Type B pancreatic cell (in vitro differentiated cells): ENCODE measurements around the gene HPX. TPM values are rescaled to one million over a fixed set of nuclear protein-coding genes. Genes with fewer than 3 reads are reported as not detected.

Source experiments
- DNase-seq: peaks from one replicate; pipeline ENCODE4 v3.0.0; 2021; ENCODE audit warnings: mixed read lengths; ENCODE audit not compliant: unreplicated experiment; ENCODE audit errors: extremely low spot score
- H3K27ac Mint-ChIP-seq: 2 replicates; pipeline ENCODE4 v1.8.0; 2021; ENCODE audit warnings: mild to moderate bottlenecking, mixed read lengths
- H3K27me3 Mint-ChIP-seq: 2 replicates; pipeline ENCODE4 v1.8.0; 2021; ENCODE audit warnings: mixed read lengths
- H3K36me3 Mint-ChIP-seq: 2 replicates; pipeline ENCODE4 v1.8.0; 2021; ENCODE audit warnings: mixed read lengths
- H3K4me1 Mint-ChIP-seq: one replicate; pipeline ENCODE4 v1.8.0; 2021; ENCODE audit warnings: mixed read lengths; ENCODE audit not compliant: unreplicated experiment
- H3K4me3 Mint-ChIP-seq: 2 replicates; pipeline ENCODE4 v1.8.0; 2021; ENCODE audit warnings: mild to moderate bottlenecking, mixed read lengths
- H3K9me3 Mint-ChIP-seq: 2 replicates; pipeline ENCODE4 v1.8.0; 2021; ENCODE audit warnings: mixed read lengths
- CTCF ChIP-seq: fragments of 200-600 bp; sonication (generic); conservative IDR thresholded peaks from 2 replicates; pipeline ENCODE4 v1.5.0; 2021; ENCODE audit warnings: antibody characterized with exemption, mild to moderate bottlenecking
- total RNA-seq: library from RNA; stranded (reverse); gene quantifications from 2 replicates; pipeline ENCODE4 v1.2.1, GENCODE V29; 2021; ENCODE audit warnings: low replicate concordance

HPX gene
- total RNA-seq, 1 donor from 2014 or later: 1.9 TPM

- DNase-seq: no peak
- Mint-ChIP-seq H3K9me3 (no peaks in the 10 kb centered on the region), H3K4me3 (no peak overlapping the region), H3K36me3 (peaks cover 12% of the 10 kb centered on the region), H3K4me1 (peaks cover 5% of the 10 kb centered on the region), H3K27me3 (no peaks in the 10 kb centered on the region), H3K27ac (no peak overlapping the region)
- TF ChIP-seq CTCF: no peak
Observed at GRCh38 chr11:6402561-6402981, 38.2 kb downstream of the HPX start.

GRCh38 chr11:6402061-6402470 is 38.7 kb downstream of the HPX start:
- no peak for TF ChIP-seq CTCF
- Mint-ChIP-seq H3K27ac (no peak overlapping the region), H3K9me3 (no peaks in the 10 kb centered on the region), H3K4me3 (no peak overlapping the region), H3K36me3 (peaks cover 15% of the 10 kb centered on the region), H3K4me1 (peaks cover 10% of the 10 kb centered on the region), H3K27me3 (no peaks in the 10 kb centered on the region)
- no peak for DNase-seq

GRCh38 chr11:6401464-6401863 is 39.3 kb downstream of the HPX start:
- Mint-ChIP-seq H3K9me3 (no peaks in the 10 kb centered on the region), H3K4me1 (peaks cover 13% of the 10 kb centered on the region), H3K4me3 (no peak overlapping the region), H3K27me3 (no peaks in the 10 kb centered on the region), H3K36me3 (peaks cover 17% of the 10 kb centered on the region), H3K27ac (no peak overlapping the region)
- TF ChIP-seq CTCF: no peak
- DNase-seq: no peak

DNA sequence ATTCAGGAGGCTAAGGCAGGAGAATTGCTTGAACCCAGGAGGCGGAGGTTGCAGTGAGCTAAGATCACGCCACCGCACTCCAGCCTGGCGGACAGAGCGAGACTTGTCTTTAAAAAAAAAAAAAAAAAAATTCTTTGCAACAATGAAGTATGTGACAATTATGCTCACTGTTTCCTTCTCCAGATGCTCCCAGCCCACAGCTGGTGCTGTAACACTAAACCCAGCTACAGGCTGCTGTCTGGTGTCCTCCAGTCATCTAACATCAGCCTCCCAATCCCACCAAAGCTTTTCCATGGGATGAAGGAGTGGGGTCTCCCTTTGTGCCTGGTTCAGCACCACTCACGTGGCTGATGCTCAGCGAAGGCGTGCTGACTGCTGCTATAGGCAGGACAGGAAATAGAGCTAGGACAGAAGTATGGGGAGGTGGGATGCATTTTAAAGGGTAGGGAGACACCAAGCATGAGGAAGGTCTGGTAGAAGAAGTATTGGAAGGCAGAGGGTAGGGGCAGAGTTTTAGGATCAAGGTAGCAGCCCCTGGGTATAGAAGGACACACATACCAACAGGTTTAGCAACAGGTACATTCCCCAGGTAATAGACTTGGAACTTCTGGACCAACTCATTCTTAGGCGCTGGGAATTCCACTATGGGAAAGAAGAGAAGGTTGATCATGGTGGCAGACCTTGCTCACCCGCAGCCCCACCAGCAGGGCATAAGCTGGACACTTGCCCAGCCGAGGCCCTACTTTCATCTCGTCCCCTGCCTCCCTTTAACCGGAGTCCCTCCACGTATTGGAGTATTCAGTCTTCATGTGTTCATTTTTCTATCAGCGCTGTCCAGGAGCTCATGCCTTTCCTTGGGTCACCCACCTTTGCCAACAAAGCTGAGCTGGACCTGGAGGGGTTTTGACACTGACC is 40.1 kb downstream of the HPX start:
- Mint-ChIP-seq H3K4me1 (peaks cover 13% of the 10 kb centered on the region), H3K9me3 (no peaks in the 10 kb centered on the region), H3K27me3 (no peaks in the 10 kb centered on the region), H3K4me3 (no peak overlapping the region), H3K36me3 (peaks cover 17% of the 10 kb centered on the region), H3K27ac (no peak overlapping the region)
- TF ChIP-seq CTCF: no peak
- DNase-seq: no peak

GRCh38 chr11:6397636-6398035 is 43.2 kb downstream of the HPX start:
- H3K36me3 Mint-ChIP-seq: peaks cover 17% of the 10 kb centered on the region
- TF ChIP-seq CTCF: no peak
- H3K27me3 Mint-ChIP-seq: no peaks in the 10 kb centered on the region
- no peaks in the 10 kb centered on the region for H3K9me3 Mint-ChIP-seq
- H3K4me1 Mint-ChIP-seq: peaks cover 16% of the 10 kb centered on the region
- DNase-seq: no peak
- no peak overlapping the region for H3K4me3 Mint-ChIP-seq
- H3K27ac Mint-ChIP-seq: peak overlapping the region; percentile 71
